ENCODE results near the gene DUSP11. TPM values are rescaled to one million over a fixed set of nuclear protein-coding genes. Genes with fewer than 3 reads are reported as not detected.

DUSP11 gene
- total RNA-seq, 1 donor from 2014 or later: 29.8 TPM

GRCh38 chr2:73776869-73777519 is 2.9 kb downstream of the DUSP11 start:
- H3K36me3 ChIP-seq (ENCODE audit: control insufficient read depth, insufficient read depth, low read length): no peaks in the 10 kb centered on the region
- no peaks in the 10 kb centered on the region for H3K27me3 ChIP-seq (ENCODE audit: control insufficient read depth, insufficient read depth, low read length)
- no peak for DNase-seq (ENCODE audit: low read depth)
- H3K4me3 ChIP-seq (ENCODE audit: low read depth, low read length): no peak overlapping the region
- TF ChIP-seq CTCF (IDR thresholded peaks at IDR 0.05; ENCODE audit: insufficient read depth, low read length, poor library complexity, severe bottlenecking): no peak

- H3K27me3 ChIP-seq (ENCODE audit: control insufficient read depth, insufficient read depth, low read length): no peaks in the 10 kb centered on the region
- no peak for DNase-seq (ENCODE audit: low read depth)
These were observed 3.5 kb downstream of the DUSP11 start for GRCh38 chr2:73776381-73776780.

GRCh38 chr2:73772819-73773218 is 7.1 kb downstream of the DUSP11 start:
- no peaks in the 10 kb centered on the region for H3K36me3 ChIP-seq (ENCODE audit: control insufficient read depth, insufficient read depth, low read length)
- H3K27me3 ChIP-seq (ENCODE audit: control insufficient read depth, insufficient read depth, low read length): no peaks in the 10 kb centered on the region
- no peak for DNase-seq (ENCODE audit: low read depth)
- no peak overlapping the region for H3K4me3 ChIP-seq (ENCODE audit: low read depth, low read length)
- TF ChIP-seq CTCF (IDR thresholded peaks at IDR 0.05; ENCODE audit: insufficient read depth, low read length, poor library complexity, severe bottlenecking): no peak

More at GRCh38 chr2:73776381-73776780, 3.5 kb downstream of the DUSP11 start:
- H3K4me3 ChIP-seq (ENCODE audit: low read depth, low read length): no peak overlapping the region
- TF ChIP-seq CTCF (IDR thresholded peaks at IDR 0.05; ENCODE audit: insufficient read depth, low read length, poor library complexity, severe bottlenecking): no peak
- no peaks in the 10 kb centered on the region for H3K36me3 ChIP-seq (ENCODE audit: control insufficient read depth, insufficient read depth, low read length)

- H3K36me3 ChIP-seq (ENCODE audit: control insufficient read depth, insufficient read depth, low read length): no peaks in the 10 kb centered on the region
These were observed 9.2 kb downstream of the DUSP11 start for GRCh38 chr2:73770725-73771124.

GRCh38 chr2:73766994-73767393 is 12.9 kb downstream of the DUSP11 start:
- no peak for TF ChIP-seq CTCF (IDR thresholded peaks at IDR 0.05; ENCODE audit: insufficient read depth, low read length, poor library complexity, severe bottlenecking)
- H3K36me3 ChIP-seq (ENCODE audit: control insufficient read depth, insufficient read depth, low read length): peaks cover 1% of the 10 kb centered on the region
- no peak for DNase-seq (ENCODE audit: low read depth)
- no peaks in the 10 kb centered on the region for H3K27me3 ChIP-seq (ENCODE audit: control insufficient read depth, insufficient read depth, low read length)
- H3K4me3 ChIP-seq (ENCODE audit: low read depth, low read length): no peak overlapping the region

More at GRCh38 chr2:73770725-73771124, 9.2 kb downstream of the DUSP11 start:
- no peak for DNase-seq (ENCODE audit: low read depth)
- H3K27me3 ChIP-seq (ENCODE audit: control insufficient read depth, insufficient read depth, low read length): no peaks in the 10 kb centered on the region
- TF ChIP-seq CTCF (IDR thresholded peaks at IDR 0.05; ENCODE audit: insufficient read depth, low read length, poor library complexity, severe bottlenecking): no peak
- no peak overlapping the region for H3K4me3 ChIP-seq (ENCODE audit: low read depth, low read length)

GRCh38 chr2:73766349-73766748 is 13.6 kb downstream of the DUSP11 start:
- no peak for TF ChIP-seq CTCF (IDR thresholded peaks at IDR 0.05; ENCODE audit: insufficient read depth, low read length, poor library complexity, severe bottlenecking)
- Histone ChIP-seq H3K27me3 (ENCODE audit: control insufficient read depth, insufficient read depth, low read length) (no peaks in the 10 kb centered on the region), H3K4me3 (ENCODE audit: low read depth, low read length) (no peak overlapping the region), H3K36me3 (ENCODE audit: control insufficient read depth, insufficient read depth, low read length) (peaks cover 1% of the 10 kb centered on the region)
- DNase-seq (ENCODE audit: low read depth): no peak
